NCI-H2107 treated with DMSO at 0.1 percent for 48 hours (cell line): ENCODE results near the gene CENPV.
"Not testable (repeated sequence)": the region's sequence is repeated elsewhere in the genome, so short reads cannot be mapped to it uniquely, and the experiment has no call there.

Experiments used
- DNase-seq: peaks from one replicate; lab custom pipeline; 2025; ENCODE audit not compliant: unreplicated experiment; lab: John Stamatoyannopoulos, UW

Gene CENPV

GRCh38 chr17:16313139-16314090 is 39.9 kb downstream of the CENPV start:
- DNase-seq: peak; percentile 71

- not testable (repeated sequence) for DNase-seq
These were observed 41.2 kb downstream of the CENPV start for GRCh38 chr17:16312061-16312460.

- DNase-seq: no peak
These were observed 47.1 kb downstream of the CENPV start for GRCh38 chr17:16306211-16306610.

GRCh38 chr17:16304830-16305229 is 48.4 kb downstream of the CENPV start:
- peak; percentile 11 for DNase-seq

DNA sequence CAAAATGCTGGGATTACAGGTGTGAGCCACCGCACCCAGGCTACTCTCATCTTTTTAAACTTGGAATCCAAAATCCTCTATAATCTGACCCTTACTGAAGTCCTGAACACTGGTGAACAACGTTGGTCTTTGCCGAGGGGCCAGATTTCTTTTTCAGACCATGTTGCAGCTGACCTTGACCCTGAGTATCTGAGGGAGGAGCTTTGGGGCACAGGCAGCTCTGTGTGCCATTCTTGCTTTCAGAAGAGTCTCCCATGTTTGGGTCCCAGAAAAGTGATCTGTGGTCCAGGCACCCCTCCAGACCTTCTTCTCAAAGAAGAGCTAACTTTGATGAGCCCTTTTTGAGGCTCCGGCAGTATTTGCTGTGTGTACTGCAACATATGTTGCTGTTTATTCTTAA is 50.4 kb downstream of the CENPV start:
- no peak for DNase-seq

GRCh38 chr17:16301963-16302855 is 51.1 kb downstream of the CENPV start:
- no peak for DNase-seq

DNA sequence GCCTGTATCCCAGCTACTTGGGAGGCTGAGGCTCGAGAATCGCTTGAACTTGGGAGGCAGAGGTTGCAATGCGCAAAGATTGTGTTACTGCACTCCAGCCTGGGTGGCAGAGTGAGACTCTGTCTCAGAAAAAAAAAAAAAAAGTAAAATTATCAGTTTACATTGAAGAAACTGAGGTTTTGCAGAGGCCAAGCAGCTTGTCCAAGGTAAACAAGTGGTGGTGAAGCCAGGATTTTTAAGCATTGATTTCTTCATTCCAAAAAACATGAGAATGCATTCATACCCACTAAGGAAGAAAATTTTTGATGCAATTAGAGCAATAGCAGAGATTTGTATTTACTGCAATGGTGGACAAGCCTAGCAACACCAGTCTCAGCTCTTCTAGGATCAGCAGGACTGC is 52.7 kb downstream of the CENPV start:
- DNase-seq: no peak

DNA sequence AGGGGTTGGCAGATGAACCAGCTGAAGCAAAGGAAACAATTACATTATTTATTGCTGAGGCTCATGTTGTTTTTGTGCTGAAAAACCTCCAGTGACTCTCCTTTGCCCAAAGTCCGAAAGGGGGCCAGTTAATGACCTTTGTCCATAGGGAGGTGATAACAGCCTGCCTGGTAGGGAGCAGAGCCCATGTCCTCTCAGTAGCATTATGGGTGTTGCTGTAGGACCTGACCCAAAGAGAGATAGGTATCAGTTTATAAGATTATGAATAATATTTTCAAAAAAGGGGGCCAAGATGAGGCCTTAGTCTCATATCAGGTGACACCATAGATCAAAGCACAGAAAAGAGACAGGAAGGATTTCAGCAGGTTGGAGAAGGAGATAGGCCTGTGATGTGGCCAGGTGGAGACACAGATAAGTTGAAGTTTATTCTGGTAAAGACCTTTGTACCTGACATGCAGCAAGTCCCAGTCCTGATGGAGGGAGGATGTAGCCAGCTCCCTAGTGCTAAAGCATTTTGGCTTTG is 55.1 kb downstream of the CENPV start:
- DNase-seq: no peak

- no peak for DNase-seq
These were observed 55.7 kb downstream of the CENPV start for GRCh38 chr17:16297367-16298139.

DNA sequence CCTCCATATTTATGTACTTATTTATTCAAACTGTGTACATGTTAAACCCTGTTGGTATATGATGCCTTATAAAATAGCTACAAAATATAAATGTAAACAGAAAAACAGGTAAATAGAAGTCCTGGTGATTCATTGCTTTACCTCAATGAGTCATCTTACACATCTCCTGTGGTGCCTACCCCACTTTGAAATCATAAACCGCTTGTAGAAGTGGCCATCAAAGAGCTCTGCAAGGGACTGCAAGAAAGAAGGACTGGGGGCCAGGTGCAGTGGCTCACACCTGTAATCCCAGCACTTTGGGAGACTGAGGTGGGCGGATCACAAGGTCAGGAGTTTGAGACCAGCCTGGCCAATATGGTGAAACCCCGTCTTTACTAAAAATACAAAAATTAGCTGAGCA is 57.2 kb downstream of the CENPV start:
- DNase-seq: not testable (repeated sequence)

- DNase-seq: no peak
These were observed 58.7 kb downstream of the CENPV start for GRCh38 chr17:16294560-16294959.

- DNase-seq: no peak
These were observed 59.3 kb downstream of the CENPV start for GRCh38 chr17:16293931-16294330.
